OCI-LY3 (cell line): ENCODE data around the gene DDX31.

Experiments
- CTCF ChIP-seq: fragments of 200-600, 300-600 bp; sonication (generic); IDR thresholded peaks from 2 replicates; pipeline ENCODE4 v1.5.1; 2014; ENCODE audit warnings: antibody characterized with exemption, low read length, low read depth
- EZH2phosphoT487 ChIP-seq: fragments of 200-600 bp; shearing (Covaris generic); IDR thresholded peaks from 2 replicates; pipeline ENCODE4 v1.6.1; 2018; ENCODE audit warnings: antibody characterized with exemption, mixed run types, low read depth

- TF ChIP-seq CTCF (no peak), EZH2phosphoT487 (no peak)
Observed at GRCh38 chr9:132543251-132543650, 126.5 kb downstream of the DDX31 start.
